Ammon's horn (tissue), 1 donor: ENCODE results near the gene MRO.
"Not testable (repeated sequence)": the region's sequence is repeated elsewhere in the genome, so short reads cannot be mapped to it uniquely, and the experiment has no call there.

Source experiments
- DNase-seq: peaks from one replicate; pipeline ENCODE4 v3.0.0-alpha.2; 2016; ENCODE audit warnings: low spot score

The MRO gene

DNA sequence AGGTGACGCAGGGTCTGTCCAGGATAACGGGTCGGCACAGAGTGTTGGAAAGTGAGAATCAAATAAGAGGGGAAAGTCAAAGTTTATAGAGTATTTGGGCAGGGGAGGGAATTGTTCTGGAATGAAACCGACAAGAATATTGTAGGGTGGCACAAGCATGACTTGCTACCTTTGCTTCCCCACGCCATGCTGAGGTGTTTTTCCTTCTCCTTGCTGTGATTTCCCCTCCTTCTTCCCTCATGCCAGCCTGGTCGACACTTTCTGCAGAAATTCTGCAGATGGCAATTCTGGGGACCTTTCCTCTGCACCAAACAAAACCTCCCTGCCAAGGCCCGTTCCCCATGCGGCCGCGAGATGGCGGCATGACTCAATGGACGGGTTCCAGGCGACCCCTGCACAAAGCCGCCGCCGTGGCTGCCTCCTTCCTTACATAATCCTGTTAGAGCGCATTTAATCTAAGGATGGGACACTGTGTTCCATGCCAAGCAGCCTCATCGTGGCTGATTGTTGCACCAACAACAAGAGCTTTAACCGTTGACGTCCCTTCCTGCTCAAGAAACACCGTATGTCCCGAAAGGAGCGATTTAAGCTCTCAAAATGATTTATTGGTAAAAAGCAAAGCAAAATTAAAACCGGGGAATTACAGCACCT, at the start of gene MRO:
Gene MRO (minus strand): TSS at position 289 of the 651 bp plus-strand sequence. CDS start 10,616 bp downstream, outside the sequence.
- peak; percentile 93 for DNase-seq

DNA sequence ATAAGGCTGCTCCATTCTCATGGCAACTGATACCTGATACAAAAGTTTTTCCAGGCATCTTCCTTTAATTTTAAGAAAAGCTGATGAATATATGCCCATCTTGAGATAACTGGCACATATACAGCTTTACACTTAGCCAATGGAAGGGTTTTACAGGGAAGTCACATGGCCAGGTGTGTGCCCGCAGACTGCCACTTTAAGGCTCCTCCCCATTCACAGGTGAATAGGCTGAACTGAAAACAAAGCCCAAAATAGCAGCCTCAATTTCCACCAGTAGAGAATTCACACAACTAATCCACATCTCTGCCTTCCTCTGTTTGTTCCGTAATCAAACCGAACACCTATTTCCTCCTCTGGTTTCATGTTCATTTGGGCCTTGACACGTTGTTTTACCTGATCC, 49.3 kb upstream of the MRO start:
- DNase-seq = no peak

DNA sequence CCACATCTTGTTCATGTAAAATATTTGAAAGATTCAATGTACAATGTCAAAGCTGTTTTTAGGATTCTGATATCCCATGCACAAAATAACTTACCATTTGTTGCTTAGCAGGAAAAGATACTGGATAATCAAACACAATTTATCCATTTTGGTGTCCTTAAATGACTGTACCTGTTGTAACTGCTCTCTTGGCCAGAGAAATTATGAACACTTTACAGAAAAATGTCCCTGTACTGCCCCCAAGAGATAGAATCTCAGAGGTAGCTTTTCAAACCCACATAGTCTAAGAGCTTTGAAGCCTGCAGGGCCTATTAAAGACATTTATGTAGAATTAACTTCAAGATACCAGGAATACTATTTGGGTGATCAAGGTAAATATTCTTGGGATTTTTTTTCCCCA, 46.9 kb upstream of the MRO start:
- DNase-seq = peak; percentile 18

DNA sequence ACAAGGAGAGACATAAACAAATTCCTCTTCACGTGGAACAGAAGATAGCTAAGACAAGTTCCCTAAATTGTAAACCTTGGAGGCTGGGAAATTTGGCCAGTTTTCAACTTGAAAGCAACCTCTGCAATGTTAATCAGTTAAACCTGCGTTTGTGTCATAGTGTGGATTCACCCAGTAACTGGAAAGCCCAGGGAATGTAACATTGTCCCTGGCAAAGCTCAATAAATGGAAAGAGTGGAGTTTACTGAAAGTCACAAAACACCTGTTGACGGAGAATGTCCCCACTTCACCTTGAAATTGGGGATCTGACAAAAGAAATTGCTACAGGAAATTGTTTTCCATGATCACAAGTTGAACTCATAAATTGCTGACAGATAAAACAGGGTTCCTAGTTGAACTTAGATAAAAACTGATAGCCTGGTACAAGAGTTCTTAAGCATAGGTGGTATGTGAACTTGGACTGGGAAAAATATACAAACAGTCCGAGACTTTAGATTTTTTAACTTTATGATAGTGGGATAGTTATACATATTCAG, 44.1 kb upstream of the MRO start:
- DNase-seq = no peak

DNA sequence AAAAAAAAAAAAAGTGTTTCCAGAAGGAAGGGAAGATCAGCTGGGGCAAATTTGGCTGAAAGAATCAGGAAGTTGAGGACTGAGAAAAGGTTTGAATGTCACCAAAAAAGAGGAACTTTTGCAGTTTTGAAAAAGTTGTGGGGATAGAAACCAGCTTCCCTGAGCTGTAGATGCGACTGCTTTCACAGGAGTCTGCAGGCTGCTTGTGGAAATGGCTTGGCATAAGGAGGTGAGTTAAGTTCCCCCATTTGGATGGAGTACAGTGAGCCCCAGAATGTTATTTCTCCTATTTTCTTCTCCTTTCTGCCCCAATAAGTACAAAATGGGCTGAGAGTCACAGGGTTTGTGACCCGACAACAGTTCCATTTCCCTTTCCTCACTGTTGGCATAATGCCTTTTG, 42.6 kb upstream of the MRO start:
- DNase-seq = peak; percentile 54

DNA sequence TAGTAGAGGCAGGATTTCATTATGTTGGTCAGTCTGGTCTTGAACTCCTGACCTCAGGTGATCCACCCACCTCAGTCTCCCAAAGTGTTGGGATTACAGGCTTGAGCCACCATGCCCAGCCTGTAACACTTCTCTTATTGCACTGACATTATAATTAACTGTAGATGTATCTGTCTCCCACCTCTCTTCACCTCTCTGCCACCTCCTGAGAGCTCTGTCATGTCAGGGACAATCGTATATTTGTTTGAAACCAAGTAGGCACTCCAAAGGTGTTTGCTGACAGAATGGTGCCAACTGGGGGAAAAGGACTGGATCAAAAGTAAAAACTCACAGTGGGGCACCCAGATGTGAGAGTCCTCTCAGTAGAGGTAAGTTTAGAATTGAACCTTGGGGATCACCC, 41.8 kb upstream of the MRO start:
- no peak for DNase-seq

DNA sequence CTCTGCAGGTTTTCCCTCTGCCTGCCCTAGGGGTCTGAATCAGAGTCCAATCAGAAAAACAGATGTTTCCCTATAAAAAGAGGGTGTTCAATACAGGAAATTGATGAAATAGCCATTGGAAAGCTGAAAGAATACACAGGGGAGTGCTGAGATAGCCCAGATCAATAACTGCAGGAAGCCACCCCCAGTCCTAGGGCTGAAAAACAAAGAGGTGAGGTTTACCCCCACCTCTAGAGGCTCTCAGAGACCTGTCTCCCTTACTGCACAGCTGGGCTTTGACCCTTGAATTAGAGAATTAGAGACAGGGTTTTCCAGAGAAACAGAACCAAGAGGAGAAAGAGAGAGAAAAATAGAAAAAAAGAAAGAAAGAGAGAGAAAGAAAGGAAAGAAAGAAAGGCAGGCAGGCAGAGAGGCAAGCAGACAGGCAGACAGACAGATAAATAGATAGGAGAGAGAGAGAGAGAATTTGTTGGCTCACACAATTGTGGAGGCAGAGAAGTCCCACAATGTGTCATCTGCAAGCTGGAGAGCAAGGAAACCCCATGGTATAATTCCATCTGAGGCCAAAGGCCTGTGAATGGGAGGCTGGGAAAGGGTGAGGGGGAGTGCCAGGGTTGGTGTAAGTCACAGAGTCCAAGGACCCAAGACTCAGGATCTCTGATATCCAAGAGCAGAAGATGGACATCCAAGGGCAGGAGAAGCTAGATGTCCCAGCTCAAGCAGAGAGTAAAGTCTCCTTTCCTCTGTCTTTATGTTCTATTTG, 40.2 kb upstream of the MRO start:
- no peak for DNase-seq

DNA sequence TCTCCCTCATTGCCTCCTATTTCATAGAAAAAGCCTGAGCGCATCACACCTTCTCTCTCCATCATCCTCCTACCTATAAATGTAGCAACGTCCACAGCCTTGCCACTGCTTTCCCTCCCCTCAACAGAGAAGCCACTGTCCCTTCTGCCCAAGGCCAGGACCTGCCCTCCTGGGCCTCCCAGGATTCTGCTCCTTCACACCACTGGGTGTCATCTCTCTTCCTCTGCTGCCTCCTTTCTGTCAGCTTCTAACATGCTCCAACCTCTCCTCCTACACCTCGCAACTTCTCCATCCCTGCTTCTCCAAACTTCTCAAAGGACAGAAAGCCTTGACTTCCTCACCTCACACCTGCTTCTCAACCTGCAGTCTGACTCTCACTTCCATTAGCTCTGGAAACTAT, 37.9 kb upstream of the MRO start:
- DNase-seq = no peak

DNA sequence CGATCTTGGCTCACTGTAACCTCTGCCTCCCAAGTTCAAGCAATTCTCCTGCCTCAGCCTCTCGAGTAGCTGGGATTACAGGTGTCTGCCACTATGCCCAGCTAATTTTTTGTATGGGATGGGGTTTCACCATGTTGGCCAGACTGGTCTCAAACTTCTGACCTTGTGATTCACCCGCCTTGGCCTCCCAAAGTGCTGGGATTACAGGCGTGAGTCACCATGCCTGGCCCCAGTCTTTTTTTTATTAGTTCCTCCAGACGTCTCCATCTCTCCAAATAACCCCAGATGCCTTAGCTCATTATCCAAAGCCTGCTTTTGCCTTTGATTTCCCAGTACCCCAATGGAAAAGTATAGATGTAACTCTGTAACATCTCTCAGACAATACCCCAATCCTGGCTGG, 37.4 kb upstream of the MRO start:
- not testable (repeated sequence) for DNase-seq

DNA sequence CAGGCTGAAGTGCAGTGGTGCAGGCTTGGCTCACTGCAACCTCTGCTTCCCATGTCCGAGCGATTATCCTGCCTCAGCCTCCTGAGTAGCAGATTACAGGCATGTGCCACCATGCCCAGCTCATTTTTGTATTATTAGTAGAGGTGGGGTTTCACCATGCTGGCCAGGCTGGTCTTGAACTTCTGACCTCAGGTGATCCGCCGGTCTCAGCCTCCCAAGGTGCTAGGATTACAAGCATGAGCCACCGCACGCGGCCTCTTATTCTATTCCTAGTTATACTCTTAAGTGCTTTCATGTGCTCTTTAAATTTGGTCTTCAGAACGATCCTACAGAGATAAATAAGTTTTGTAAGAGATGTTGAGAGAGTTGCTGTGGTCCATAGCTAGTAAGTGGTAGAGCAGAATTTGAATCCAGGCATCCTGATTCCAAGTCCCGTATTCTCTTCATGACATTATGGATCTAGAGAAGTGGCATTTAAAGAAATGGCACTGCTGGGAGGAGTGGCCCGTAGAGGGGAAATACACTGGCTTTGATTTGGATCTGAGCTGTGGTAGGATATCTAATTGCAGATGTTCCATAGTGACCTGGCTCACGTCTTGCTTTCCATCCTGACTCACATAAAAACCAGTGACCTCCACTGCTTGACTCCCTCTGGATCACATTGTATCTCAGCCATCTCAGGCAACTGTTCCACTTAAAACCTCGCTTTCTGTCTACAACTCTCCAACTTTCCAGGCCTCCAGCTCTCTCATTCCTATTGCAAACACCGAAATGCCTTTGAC, 36.4 kb upstream of the MRO start:
- no peak for DNase-seq

DNA sequence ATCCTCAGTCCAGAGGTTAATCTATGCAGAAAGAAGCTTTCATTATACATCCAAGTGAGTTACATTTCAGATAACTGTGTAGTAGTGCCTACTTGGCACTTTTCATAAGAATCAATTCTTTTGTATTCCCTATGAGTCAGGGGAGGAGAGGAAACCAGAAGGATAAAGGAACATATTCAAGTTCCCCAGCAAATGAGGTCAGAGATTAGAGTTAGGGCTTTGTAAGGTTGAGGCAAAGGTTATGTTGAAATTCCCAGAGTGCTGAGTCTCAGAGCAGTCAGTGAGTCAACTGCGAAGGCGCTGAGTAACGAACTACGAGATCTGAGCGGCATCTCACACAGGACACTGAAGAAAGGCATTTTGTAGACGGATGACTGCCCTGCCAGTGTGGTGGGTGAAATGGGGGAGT, 34.1 kb upstream of the MRO start:
- DNase-seq = peak; percentile 5

DNA sequence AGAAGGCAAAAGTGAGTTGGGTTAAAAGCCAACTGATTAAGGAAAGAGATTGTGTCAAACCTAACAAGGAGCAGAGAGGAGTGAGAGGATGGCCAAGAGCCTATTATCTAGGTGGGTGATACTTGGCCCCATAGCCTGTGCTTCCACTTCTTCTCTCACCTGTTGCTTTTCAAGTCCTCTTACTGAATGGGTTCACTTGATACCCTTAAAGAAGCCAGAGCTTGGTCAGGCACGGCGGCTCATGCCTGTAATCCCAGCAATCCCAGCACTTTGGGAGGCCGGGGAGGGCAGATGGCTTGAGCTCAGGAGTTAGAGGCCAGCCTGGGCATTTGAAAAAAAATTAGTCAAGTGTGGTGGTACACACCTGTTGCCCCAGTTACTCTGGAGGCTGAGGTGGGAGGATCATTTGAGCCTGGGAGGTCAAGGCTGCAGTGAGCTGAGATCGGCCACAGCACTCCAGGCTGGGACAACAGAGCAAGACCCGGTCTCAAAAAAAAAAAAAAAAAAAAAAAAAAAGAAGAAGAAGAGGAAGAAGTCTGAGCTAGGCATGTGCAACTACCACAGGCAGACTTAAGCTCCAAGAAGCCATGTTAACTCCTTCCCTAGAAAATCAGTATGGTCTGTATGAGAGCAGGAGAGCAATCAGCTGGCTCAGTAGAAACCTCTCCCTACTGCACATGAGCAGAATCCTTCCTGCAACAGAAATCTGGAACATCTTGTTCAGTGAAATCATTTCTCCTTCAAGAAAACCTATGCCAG, 30.7 kb upstream of the MRO start:
- DNase-seq = no peak

DNA sequence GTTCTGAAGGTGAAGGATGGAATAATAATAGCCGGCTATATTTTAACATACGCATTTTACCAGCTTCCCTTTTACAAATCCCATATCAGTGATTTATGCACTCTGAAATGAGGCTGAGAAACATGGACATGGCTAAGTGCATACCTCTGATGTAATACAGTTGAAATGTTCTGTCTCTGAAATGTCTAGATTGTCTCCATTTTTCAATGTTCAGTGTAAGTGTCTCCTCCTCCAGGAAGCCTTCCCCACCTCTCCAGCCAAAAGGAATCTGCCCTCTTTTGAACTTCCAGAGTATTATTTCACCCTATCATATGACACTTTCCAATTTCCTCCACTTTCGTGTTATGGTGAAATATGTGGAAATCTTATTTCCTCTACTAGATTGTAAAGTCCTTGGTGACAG, 29.6 kb upstream of the MRO start:
- DNase-seq = no peak

DNA sequence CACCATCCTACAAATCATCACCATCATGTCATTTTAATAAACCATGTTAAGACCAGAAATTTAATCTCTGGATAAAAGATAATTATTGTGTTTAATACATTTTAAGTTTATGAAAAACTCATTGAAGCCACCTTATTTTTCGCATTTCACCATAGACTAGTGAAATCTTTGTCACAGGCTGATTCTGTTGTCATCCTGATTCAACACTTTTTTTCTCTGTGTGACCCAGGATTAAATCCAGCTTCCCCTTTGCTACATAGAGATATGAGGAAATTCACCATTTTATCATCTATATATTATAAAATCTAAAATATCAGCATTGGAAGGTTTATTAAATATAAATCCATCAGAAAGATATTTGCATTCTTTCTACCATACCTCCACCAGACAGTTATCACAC, 29.2 kb upstream of the MRO start:
- no peak for DNase-seq

DNA sequence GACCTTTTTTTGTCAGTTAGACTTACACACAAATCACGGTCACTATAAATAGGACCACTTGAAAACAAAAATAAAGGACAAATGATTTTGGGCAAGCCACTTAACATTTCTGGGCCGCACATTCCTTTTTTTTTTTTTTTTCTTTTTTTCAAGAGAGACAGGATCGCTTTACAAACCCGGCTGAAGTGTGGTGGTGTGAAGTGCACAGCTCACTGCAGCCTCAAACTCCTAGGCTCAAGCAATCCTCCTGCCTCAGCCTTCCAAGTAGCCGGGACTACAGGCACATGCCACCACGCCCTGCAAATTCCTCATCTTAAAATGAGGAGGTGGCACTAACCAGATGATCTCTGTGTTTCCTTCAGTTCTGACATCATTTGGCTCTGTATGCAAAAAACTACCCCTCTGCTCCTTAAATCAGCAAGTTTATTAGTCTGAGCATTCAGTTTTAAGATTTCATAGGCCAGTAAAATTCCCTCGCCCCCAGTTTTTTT, 28.3 kb upstream of the MRO start:
- DNase-seq = no peak

DNA sequence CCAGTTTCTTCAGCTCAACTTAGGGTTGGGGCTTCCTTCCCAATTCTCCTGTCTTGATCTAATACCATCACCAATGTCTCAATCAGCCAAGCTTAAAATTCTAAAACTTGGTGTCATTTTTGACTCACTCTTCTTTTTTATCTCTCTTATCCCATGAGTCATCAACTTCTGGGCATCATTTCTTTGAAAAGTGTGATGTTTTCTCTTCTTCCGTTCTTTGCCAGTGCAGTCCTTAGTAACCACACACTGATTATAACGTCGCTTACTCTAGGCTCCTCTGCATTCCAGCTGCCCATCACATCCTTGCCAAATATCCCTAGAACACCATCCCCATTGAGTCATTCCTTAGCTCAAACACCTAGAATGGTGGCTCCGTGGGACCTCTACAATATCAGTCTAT, 27.4 kb upstream of the MRO start:
- no peak for DNase-seq

DNA sequence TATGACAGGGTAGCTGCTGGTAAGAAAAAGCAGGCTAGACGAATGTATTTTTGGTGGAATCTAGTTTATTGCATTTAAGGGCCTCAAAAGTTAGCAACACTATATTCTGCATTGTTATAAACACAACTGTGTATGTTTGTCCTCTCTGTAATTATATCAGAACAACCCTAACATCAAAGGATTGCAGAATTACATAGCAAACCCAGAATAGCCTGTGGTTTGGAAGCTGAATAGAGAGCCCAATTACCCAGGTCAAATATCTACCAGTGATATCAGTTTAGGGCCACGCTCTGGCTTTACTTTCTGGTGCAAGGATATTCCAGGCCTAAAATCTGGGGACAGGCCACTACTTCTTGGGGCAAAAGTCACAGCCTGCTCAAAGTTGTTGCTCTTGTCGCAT, 25.1 kb upstream of the MRO start:
- DNase-seq = no peak

DNA sequence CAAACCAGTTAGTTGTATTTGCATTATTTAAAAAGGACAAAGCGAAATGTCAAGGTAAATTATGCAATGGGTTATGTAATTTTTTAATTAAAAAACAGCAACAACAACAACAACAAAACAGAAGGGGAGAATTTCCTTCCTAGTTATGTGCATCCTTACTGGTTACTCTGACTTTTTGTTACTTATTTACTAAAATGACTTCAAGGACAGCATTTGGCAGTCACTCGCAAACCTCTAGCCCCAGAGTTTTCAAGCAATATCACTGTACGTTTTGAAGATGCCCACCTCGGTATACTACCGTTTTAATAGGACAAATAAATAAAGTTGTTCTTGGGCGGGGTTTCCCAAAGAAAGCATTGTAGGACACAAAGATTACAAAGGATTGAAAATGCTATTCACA, 24.7 kb upstream of the MRO start:
- DNase-seq = no peak

DNA sequence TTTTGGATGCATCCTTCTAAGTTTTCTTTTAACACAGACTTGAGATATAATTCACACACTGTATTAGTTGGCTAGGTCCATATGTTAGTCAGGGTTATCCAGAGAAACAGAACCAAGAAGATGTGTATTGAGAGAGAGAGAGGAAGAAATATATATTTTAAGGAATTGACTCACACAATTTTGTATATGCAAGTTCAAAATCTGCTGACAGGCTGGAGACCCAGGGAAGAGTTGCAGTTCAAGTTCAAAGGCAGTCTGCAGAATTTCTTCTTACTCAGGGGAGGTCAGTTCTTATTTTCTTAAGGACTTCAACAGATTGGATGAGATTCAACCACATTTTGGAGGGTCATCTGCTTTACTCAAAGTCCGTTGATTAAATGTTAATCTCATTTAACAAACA, 23.0 kb upstream of the MRO start:
- DNase-seq = no peak

DNA sequence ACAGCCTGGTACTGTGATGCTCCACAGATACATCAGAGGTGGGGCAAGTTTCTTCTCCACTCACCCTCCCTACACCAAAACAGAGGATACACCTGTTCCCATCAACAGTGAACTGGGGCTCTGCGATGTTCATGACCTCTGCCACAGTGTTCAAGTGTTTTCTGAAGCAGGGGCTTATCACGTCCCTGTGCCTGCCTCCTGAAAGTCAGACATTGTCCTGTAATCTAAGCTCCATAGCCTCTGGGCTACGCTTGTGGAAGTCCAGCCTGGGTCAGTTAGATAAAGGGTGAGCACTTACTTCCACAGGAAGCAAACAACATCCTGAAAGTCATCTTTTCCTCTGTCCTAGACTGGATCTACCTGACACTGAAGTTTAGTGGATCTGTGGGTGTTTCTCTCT, 20.2 kb upstream of the MRO start:
- no peak for DNase-seq

DNA sequence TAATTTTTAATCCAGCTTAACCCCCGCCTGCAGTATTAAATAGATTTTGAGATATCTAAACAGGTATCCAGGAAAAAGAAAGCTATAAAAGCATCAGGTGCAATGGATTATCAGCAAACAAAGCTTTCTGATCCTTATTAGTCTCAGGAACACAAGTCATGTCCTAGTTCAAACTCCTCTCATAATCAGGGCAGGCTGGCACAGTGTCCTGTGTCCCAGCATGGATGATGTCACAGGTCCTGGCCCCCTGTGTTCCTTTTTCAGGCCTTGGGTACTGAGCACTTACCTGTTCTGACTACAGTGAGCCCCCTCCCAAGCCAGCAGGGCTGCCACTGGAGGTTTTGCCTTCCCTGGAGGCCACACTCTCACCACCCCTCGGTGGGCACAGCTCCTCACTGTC, 19.5 kb upstream of the MRO start:
- no peak for DNase-seq

DNA sequence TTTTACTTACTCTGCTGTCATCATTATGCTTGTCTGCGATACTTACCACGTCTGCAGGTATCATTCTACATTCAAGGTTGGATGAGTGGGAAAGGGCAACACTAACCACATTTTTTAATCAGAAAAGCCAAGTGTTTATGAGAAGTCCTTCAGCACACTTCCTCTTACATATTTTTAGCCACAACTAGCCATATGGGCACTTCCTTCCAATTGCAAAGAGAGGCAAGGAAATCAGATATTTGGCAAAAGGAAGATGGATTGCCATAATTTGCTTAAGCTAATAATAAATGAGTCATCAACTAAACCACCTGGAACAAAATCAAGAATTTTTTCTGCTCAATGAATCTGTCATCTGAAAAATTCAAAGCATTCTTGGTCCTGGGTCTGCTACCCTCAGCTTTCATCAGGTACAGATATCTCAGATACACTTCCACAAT, 16.7 kb upstream of the MRO start:
- DNase-seq = peak; percentile 13
